HS-27A (cell line): ENCODE results near the gene ANO3.
"Not testable (repeated sequence)": the region's sequence is repeated elsewhere in the genome, so short reads cannot be mapped to it uniquely, and the experiment has no call there.

ENCODE experiments used
- DNase-seq: peaks from one replicate; pipeline ENCODE4 v3.0.0-alpha.2; 2012; ENCODE audit warnings: low read depth, missing footprints

The ANO3 gene

GRCh38 chr11:26626346-26626745, 294.4 kb downstream of the ANO3 start:
- no peak for DNase-seq

DNA sequence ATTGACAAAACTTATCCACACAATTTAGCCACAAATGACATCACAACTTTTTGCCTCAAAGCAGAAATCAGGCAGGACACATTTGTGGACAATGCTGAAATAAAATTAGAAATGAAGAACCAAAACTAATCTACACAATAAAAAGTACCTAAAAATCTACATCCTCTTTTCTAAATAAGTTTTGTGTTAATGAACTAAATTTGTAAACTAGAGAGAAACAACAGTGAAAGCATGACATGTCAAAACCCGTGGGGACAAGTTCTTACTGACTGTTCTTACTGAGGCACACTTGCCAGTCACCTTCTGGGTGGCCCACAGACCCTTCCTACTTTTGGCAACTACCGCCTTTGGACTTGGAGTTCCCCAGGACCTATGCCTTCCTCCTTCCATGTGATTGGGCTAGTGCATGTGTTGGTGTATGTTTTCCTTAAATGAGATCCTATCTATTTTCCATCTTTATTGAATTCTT, 300.8 kb downstream of the ANO3 start:
- DNase-seq, result no peak

DNA sequence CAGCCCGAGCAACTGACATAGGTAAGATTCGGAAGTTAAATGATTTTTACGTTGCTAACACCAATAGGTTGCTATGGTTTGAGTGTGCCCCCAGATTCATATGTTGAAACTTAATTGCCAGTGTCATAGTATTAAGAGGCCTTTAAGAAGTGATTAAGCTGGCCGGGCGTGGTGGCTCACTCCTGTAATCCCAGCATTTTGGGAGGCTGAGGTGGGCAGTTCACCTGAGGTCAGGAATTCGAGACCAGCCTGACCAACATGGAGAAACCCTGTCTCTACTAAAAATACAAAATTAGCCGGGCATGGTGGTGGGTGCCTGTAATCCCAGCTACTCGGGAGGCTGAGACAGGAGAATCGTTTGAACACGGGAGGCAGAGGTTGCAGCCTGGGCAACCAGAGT, 311.4 kb downstream of the ANO3 start:
- DNase-seq, result not testable (repeated sequence)

DNA sequence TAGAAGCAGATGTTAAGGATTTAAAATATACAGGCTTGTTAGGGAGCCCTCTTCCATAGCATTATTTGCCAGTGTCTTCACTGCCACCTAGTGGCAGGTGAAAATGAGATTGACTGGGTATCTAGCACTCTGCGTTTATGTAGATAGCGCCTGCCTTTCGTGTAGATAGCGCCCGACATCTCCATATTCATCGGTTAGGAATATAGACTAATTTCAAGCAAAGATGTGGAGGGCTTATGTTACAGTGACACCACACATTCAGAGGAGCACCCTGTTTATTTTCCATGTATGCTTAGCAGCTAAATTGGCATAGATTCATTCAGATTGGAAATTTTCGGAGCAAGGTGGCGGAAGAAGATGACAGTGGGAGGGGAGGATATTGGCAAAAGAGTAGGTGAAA, 318.0 kb downstream of the ANO3 start:
- peak; percentile 14 for DNase-seq

DNA sequence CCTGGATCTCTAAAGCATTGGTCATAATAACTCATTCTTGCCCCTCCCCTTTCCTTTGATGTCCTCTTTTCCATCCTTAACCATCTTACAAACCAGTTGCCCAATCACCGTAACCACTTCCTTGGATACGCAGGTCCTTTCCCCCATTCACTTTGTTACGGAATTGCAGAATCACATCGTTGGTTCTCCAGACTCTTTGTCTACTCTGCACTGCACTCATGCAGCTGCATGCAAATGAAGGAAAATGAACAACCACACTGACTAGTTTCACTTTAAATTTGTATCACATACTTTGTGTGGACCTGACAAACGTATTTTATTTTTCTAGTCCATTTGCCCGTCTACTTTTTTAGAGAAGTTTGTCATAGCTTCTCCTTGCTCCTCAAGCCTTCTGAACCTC, 320.0 kb downstream of the ANO3 start:
- no peak for DNase-seq

GRCh38 chr11:26655287-26655686, 323.4 kb downstream of the ANO3 start:
- DNase-seq, result no peak

- no peak for DNase-seq
Observed at GRCh38 chr11:26662916-26663315, 331.0 kb downstream of the ANO3 start.

DNA sequence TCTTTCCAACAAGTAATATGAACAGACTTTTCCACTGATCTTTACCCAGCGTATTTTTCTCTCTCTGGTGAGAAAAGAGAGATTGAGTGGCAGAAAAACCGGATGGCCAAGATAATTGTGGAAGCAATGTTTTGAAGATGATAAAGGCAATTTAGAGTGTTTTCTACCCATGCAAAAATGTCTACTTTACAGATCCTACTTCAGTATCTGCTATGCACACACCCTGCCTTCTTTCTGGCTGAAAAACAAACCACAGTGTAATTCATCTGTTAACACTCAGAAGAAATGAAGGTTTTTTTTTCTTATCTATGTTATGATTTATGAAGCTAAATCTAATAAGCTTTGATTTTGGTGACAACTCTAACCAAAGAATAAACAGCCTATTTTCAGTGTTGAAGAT, 333.1 kb downstream of the ANO3 start:
- no peak for DNase-seq

- DNase-seq, result no peak
Observed at GRCh38 chr11:26665946-26666345, 334.0 kb downstream of the ANO3 start.

- DNase-seq, result no peak
Observed at GRCh38 chr11:26675233-26675928, 343.5 kb downstream of the ANO3 start.

DNA sequence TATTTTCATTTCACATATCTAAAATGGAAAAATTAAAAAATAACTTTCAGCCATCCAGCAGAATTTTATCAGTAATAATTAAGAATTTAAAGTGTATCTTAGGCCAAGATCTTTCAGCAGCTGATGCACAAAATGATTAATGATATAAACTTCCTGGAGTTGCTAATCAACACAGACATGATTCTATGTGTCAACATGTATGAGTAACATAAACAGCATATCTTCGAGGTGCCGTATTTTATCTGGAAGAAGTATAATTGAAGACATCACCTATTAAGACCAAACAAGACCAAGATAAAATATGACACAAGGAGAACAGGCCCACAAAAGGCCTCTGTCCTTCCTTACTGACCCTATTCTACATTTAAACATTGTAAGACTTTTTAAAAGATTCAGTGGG, 344.7 kb downstream of the ANO3 start:
- DNase-seq, result no peak

DNA sequence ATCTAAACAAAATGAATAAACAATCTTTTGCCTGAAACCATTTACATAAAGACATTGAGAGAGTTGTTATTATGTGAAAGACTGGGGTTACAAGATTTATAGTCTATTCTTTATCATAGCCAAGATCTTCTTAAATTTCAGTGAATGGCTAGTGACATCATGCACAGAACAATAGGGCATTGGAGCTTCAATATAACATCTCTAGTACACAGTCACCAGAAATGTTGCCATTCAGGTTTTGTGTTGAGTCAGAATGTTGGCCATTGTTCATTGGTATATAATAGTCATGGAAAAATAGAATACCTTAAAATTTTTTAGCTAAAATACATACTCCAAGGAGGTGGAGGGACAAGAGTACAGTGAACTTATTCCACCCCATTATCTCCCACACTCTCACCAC, 345.6 kb downstream of the ANO3 start:
- no peak for DNase-seq

- no peak for DNase-seq
Observed at GRCh38 chr11:26687351-26687750, 355.4 kb downstream of the ANO3 start.

- DNase-seq, result no peak
Observed at GRCh38 chr11:26688701-26689100, 356.8 kb downstream of the ANO3 start.

DNA sequence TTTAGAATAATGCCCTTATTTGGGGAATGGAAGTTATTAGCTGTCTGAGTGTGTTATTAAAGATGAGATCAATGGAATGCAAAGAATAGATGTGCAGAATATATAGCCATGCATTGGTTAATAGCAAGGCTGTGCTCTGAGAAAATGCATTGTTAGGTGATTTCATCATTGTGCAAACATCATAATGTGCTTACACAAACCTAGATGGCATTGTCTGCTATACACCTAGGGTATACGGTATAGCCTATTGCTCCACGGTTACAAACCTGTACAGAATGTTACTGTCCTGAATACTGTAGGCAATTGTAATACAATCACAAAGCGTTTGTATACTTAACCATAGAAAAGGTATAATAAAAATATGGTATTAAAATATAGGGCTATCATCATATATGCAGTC, 364.4 kb downstream of the ANO3 start:
- no peak for DNase-seq

GRCh38 chr11:26698224-26698623, 366.3 kb downstream of the ANO3 start:
- no peak for DNase-seq

DNA sequence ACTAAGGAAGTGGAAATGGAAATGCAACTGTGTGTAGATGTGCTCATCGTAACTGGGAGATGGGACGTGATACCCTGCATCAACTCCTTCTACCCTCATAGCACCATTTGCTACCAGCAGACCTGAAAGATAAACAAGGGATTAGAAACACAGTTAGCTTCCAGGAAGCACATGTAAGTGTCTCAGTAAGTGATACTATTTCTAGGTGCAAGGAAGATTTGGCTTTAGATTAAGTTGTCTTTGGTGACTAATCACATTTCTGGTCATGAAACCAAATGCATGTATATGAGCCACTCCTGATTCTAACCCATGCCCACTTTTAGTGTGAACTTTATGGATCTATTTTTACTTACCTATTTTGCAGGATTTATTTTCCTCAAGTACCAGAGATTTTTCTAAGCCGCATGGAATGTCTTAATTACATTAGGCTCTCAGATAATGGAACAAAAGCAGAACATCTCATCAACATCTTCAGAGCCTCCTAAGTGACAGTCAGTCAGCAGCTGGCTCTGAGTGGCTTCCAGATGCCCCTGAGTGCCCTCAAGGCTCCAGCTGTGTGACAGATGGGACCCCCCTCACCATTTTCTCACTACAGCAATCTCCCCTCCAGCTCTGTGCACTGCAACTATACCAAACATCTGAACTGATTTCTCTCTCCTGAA, 368.8 kb downstream of the ANO3 start:
- no peak for DNase-seq

- no peak for DNase-seq
Observed at GRCh38 chr11:26702406-26702805, 370.5 kb downstream of the ANO3 start.

- no peak for DNase-seq
Observed at GRCh38 chr11:26703411-26704191, 371.7 kb downstream of the ANO3 start.

GRCh38 chr11:26704249-26704648, 372.3 kb downstream of the ANO3 start:
- DNase-seq, result no peak

DNA sequence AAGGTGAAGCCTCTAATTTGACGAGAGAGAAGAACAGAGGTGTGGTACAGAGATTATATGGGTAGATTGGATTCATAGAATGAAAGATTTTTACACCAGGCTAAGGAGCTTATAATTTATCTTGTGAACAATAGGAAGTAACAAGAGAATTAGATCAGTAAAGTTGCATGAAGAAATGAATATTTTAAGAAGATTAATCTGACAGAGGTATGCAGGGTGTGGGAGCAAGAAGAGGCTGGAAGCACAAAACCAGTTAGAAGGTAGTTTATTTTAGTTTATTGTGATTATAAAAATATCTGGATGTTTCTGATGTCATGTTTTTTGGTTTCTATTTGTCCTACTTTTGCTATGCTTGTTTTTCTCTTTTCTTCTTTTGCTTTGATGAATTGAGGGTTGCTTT, 374.3 kb downstream of the ANO3 start:
- DNase-seq, result no peak

DNA sequence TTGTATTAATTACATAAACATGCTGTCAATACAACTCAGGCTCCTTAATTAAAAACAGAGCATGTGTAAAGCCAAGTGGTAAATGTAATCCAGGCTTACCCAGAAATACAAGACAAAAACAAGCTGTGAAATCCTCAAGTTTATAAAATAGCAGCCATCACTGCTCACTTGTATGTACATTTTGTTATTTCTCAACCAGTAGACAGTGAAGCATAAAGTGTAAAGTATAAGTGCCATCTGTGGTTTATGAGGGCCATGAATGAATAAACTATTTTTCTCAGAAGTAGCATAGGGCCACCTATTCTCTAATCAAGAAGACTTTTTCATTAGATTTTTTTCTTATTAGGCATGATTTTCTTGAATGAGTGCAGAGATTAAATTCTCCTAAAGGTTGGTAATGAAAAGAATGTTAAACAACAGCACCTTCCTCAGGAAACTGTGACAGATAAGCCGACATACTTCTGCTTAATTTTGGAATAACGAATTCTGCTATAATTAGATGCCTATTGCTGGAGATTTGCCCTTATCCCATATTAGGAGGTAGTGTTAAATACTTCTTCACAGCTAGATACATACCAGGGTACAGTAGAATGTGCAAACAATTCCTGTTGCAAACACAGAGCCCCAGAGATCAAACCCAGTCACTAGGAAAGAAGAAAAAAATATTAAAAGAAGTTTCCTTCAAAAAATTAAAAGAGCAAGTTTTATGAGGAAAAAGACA, 377.0 kb downstream of the ANO3 start:
- no peak for DNase-seq
